H1 (cell line): ENCODE measurements around the gene PCP4L1.

ENCODE experiments used
- EZH2 ChIP-seq: fragments of 200-600 bp; sonication (generic); IDR thresholded peaks from 2 replicates; pipeline ENCODE4 v1.7.1; 2012; ENCODE audit warnings: low read depth, mild to moderate bottlenecking, moderate library complexity, low read length, inconsistent platforms; ENCODE audit not compliant: severe bottlenecking
- TF ChIP-seq, protein P1 (sequence below): IDR thresholded peaks from 2 replicates; pipeline ENCODE4 v1.6.1; 2012; ENCODE audit warnings: inconsistent platforms

DNA sequence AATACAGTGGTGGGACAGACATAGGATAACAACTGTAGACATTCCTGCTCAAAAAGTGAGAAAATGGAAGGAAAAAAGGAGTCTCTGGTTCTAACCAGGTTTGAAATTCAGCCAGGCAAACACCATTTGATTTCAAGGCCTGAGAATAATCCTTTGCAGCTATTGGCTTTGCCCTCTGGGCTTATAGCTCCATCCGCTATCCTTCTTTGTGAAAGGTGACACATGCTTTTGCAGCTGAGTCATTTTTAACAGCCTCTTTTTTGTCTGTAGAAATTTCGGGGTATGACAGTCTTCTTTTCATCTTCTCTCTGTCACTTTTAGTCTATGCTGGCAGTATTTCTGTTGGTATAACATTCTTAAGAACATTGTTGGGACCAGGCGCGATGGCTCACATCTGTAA, 71.8 kb downstream of the PCP4L1 start:
- TF ChIP-seq, protein P1, sequence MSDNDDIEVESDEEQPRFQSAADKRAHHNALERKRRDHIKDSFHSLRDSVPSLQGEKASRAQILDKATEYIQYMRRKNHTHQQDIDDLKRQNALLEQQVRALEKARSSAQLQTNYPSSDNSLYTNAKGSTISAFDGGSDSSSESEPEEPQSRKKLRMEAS, result no peak
- TF ChIP-seq EZH2, result no peak
